ENCODE data around the gene ZNF688.

GRCh38 chr16:30619638-30620037 lies 48.1 kb upstream of the ZNF688 start:
- TF ChIP-seq CEBPB (IDR thresholded peaks at IDR 0.05; ENCODE audit: low read depth, low read length) = no peak
- no peak for TF ChIP-seq RAD21 (IDR thresholded peaks at IDR 0.05 in 1 of 2, conservative IDR thresholded peaks at IDR 0.05 in 1 of 2; ENCODE audit: low read depth in 2 of 2, low read length in 2 of 2)
- TF ChIP-seq, protein P1, sequence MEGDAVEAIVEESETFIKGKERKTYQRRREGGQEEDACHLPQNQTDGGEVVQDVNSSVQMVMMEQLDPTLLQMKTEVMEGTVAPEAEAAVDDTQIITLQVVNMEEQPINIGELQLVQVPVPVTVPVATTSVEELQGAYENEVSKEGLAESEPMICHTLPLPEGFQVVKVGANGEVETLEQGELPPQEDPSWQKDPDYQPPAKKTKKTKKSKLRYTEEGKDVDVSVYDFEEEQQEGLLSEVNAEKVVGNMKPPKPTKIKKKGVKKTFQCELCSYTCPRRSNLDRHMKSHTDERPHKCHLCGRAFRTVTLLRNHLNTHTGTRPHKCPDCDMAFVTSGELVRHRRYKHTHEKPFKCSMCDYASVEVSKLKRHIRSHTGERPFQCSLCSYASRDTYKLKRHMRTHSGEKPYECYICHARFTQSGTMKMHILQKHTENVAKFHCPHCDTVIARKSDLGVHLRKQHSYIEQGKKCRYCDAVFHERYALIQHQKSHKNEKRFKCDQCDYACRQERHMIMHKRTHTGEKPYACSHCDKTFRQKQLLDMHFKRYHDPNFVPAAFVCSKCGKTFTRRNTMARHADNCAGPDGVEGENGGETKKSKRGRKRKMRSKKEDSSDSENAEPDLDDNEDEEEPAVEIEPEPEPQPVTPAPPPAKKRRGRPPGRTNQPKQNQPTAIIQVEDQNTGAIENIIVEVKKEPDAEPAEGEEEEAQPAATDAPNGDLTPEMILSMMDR (IDR thresholded peaks at IDR 0.05; ENCODE audit: control extremely low read depth in 1 of 3, insufficient read depth in 1 of 3, low read depth in 1 of 3, low read length in 3 of 3) = no peak
- no peak for TF ChIP-seq CBX5 (IDR thresholded peaks at IDR 0.05; ENCODE audit: low read depth, low read length)
- no peak for TF ChIP-seq EP300 (IDR thresholded peaks at IDR 0.05; ENCODE audit: borderline replicate concordance in 1 of 2, low read depth in 2 of 2, low read length in 2 of 2)
- no peak for TF ChIP-seq GTF2F1 (IDR thresholded peaks at IDR 0.05; ENCODE audit: borderline replicate concordance, low read depth, low read length)
- no peak for TF ChIP-seq YY1 (IDR thresholded peaks at IDR 0.05; ENCODE audit: low read depth, low read length)
- TF ChIP-seq NRF1 (IDR thresholded peaks at IDR 0.05; ENCODE audit: low read depth, low read length) = no peak
- TF ChIP-seq SIN3A (conservative IDR thresholded peaks at IDR 0.05 in 1 of 2, IDR thresholded peaks at IDR 0.05 in 1 of 2; ENCODE audit: low read depth in 1 of 2, low read length in 2 of 2) = no peak
- TF ChIP-seq ZNF274 (IDR thresholded peaks at IDR 0.05; ENCODE audit: borderline replicate concordance, extremely low read depth, low read length) = no peak
- no peak for TF ChIP-seq POLR2AphosphoS5 (IDR thresholded peaks at IDR 0.05; ENCODE audit: low read depth, low read length)
- TF ChIP-seq EZH2 (IDR thresholded peaks at IDR 0.05; ENCODE audit: low read depth, low read length, severe bottlenecking) = no peak

Data from H1 (cell line).